GM23338 (cell line): Measurements from ENCODE around the gene SPRED2. TPM values are rescaled to one million over a fixed set of nuclear protein-coding genes. Genes with fewer than 3 reads are reported as not detected.

Experiments
- ATAC-seq: fragments of 200-7000 bp; cut with Tn5 transposase; 3 replicates; pipeline ENCODE4 v1.9.1; 2020
- DNase-seq: peaks from one replicate; pipeline ENCODE4 v3.0.0-alpha.2; 2015; ENCODE audit warnings: low spot score
- H2AFZ ChIP-seq: fragments of 200-600 bp; sonication (generic); 2 replicates; pipeline ENCODE4 v1.8.0; 2016; ENCODE audit warnings: antibody characterized with exemption, mild to moderate bottlenecking, moderate library complexity
- H3F3A ChIP-seq: fragments of 200-600 bp; sonication (generic); replicated peaks from 2 replicates; pipeline ENCODE4 v1.8.0; 2017; ENCODE audit warnings: antibody characterized with exemption, mixed run types, low read depth
- H3K27ac ChIP-seq: fragments of 200-600 bp; sonication (generic); 2 replicates; pipeline ENCODE4 v1.6.1; 2016; ENCODE audit warnings: low read depth
- H3K27me3 ChIP-seq: fragments of 200-600 bp; sonication (generic); 2 replicates; pipeline ENCODE4 v1.8.0; 2016; ENCODE audit warnings: mild to moderate bottlenecking, mixed run types, moderate library complexity; ENCODE audit not compliant: insufficient read depth
- H3K36me3 ChIP-seq: fragments of 200-600 bp; sonication (generic); 2 replicates; pipeline ENCODE4 v1.8.0; 2016; ENCODE audit warnings: mild to moderate bottlenecking; ENCODE audit not compliant: insufficient read depth
- H3K4me1 ChIP-seq: fragments of 200-600 bp; sonication (generic); 2 replicates; pipeline ENCODE4 v1.8.0; 2016; ENCODE audit warnings: mild to moderate bottlenecking, moderate library complexity; ENCODE audit not compliant: insufficient read depth
- H3K4me2 ChIP-seq: fragments of 200-600 bp; sonication (generic); 2 replicates; pipeline ENCODE4 v1.7.1; 2017; ENCODE audit warnings: mixed run types
- H3K4me3 ChIP-seq: fragments of 200-600 bp; sonication (generic); 2 replicates; pipeline ENCODE4 v1.6.1; 2016; ENCODE audit warnings: mixed run types
- H3K79me2 ChIP-seq: fragments of 200-600 bp; sonication (generic); replicated peaks from 2 replicates; pipeline ENCODE4 v1.8.0; 2017; ENCODE audit warnings: mild to moderate bottlenecking; ENCODE audit not compliant: insufficient read depth
- H3K9me2 ChIP-seq: fragments of 200-600 bp; sonication (generic); 2 replicates; pipeline ENCODE4 v1.8.0; 2017; ENCODE audit not compliant: insufficient read depth
- H4K20me1 ChIP-seq: fragments of 200-600 bp; sonication (generic); replicated peaks from 2 replicates; pipeline ENCODE4 v1.8.0; 2017; ENCODE audit warnings: mild to moderate bottlenecking; ENCODE audit not compliant: insufficient read depth
- H3K27ac Mint-ChIP-seq: 2 replicates; pipeline ENCODE4 v1.8.0; 2020; ENCODE audit warnings: inconsistent platforms, mild to moderate bottlenecking, moderate library complexity, mixed read lengths
- H3K27me3 Mint-ChIP-seq: 3 replicates; pipeline ENCODE4 v1.8.0; 2022; ENCODE audit warnings: low read depth, mild to moderate bottlenecking, moderate library complexity, mixed read lengths, inconsistent platforms; ENCODE audit not compliant: insufficient read depth, poor library complexity
- H3K36me3 Mint-ChIP-seq: 3 replicates; pipeline ENCODE4 v1.8.0; 2021; ENCODE audit warnings: low read depth, mild to moderate bottlenecking, inconsistent platforms, moderate library complexity, mixed read lengths
- H3K4me1 Mint-ChIP-seq: 3 replicates; pipeline ENCODE4 v1.8.0; 2020; ENCODE audit warnings: mild to moderate bottlenecking, inconsistent platforms, mixed read lengths
- H3K4me3 Mint-ChIP-seq: 3 replicates; pipeline ENCODE4 v1.8.0; 2021; ENCODE audit warnings: moderate library complexity, mild to moderate bottlenecking, inconsistent platforms, mixed read lengths
- H3K9me3 Mint-ChIP-seq: 3 replicates; pipeline ENCODE4 v1.8.0; 2020; ENCODE audit warnings: moderate library complexity, mild to moderate bottlenecking, inconsistent platforms, mixed read lengths
- CREB1 ChIP-seq: fragments of 250-450 bp; sonication (Bioruptor Pico); IDR thresholded peaks from 2 replicates; pipeline ENCODE4 v1.5.0; 2020; ENCODE audit warnings: low read depth, mild to moderate bottlenecking, moderate library complexity
- CTCF ChIP-seq, 2 experiments: fragments of 200-600 bp in 1 of 2; sonication (generic) in 1 of 2; conservative IDR thresholded peaks; 2 replicates each; pipeline versions ENCODE4 v1.5.1 to v1.6.1; 2016 to 2017; ENCODE audit warnings: antibody characterized with exemption in 2 of 2, low read depth in 2 of 2, mild to moderate bottlenecking in 2 of 2, moderate library complexity in 1 of 2
- EZH2phosphoT487 ChIP-seq: fragments of 200-600 bp; sonication (generic); IDR thresholded peaks from one replicate; pipeline ENCODE4 v1.8.1; 2018; ENCODE audit warnings: antibody characterized with exemption; ENCODE audit not compliant: unreplicated experiment
- JUNB ChIP-seq: IDR thresholded peaks from one replicate; pipeline ENCODE4 v1.6.1; 2016; ENCODE audit warnings: antibody characterized with exemption; ENCODE audit not compliant: unreplicated experiment
- NANOG ChIP-seq: IDR thresholded peaks from 2 replicates; pipeline ENCODE4 v1.6.1; 2016; ENCODE audit warnings: antibody characterized with exemption, borderline replicate concordance
- POLR2AphosphoS5 ChIP-seq: IDR thresholded peaks from 2 replicates; pipeline ENCODE4 v1.6.1; 2016; ENCODE audit warnings: antibody characterized with exemption, low read depth
- REST ChIP-seq: IDR thresholded peaks from one replicate; pipeline ENCODE4 v1.6.1; 2018; ENCODE audit warnings: antibody characterized with exemption; ENCODE audit not compliant: unreplicated experiment
- STAT1 ChIP-seq: IDR thresholded peaks from one replicate; pipeline ENCODE4 v1.6.1; 2016; ENCODE audit warnings: antibody characterized with exemption; ENCODE audit not compliant: unreplicated experiment
- ZNF114 ChIP-seq: fragments of 250-450 bp; sonication (Bioruptor Pico); IDR thresholded peaks from 2 replicates; pipeline ENCODE4 v1.5.0; 2020; ENCODE audit warnings: mild to moderate bottlenecking, moderate library complexity
- ZNF462 ChIP-seq: fragments of 250-450 bp; sonication (Bioruptor Pico); IDR thresholded peaks from 2 replicates; pipeline ENCODE4 v1.5.0; 2020; ENCODE audit warnings: mild to moderate bottlenecking, moderate library complexity
- polyA plus RNA-seq: library from polyadenylated mRNA; unstranded; fragments of >200 nt; fragmentation: Nextera tagmentation; extraction: Ambion mirVana; gene quantifications from 2 replicates; pipeline ENCODE4 v1.2.1, GENCODE V29; 2016
- total RNA-seq: library from RNA; depleted of rRNA; stranded (reverse); fragments of >200 nt; shearing (Covaris generic); gene quantifications from 2 replicates; pipeline ENCODE4 v1.2.3, GENCODE V29; 2014

The SPRED2 gene
- total and polyA plus RNA-seq, 2 experiments from 2014 or later = 8.7 to 13.0 TPM

GRCh38 chr2:65456886-65457285 lies 24.5 kb upstream of the SPRED2 start:
- H3K36me3 ChIP-seq = no peaks in the 10 kb centered on the region
- no peak overlapping the region for H3K27ac ChIP-seq
- Mint-ChIP-seq H3K27me3 (peaks cover 2% of the 10 kb centered on the region), H3K4me1 (peaks cover 10% of the 10 kb centered on the region; the same call in 2 of the 3 replicates), H3K36me3 (no peaks in the 10 kb centered on the region), H3K9me3 (no peaks in the 10 kb centered on the region; the same call in 2 of the 3 replicates), H3K27ac (no peak overlapping the region), H3K4me3 (no peak overlapping the region)
- H3K27me3 ChIP-seq = no peaks in the 10 kb centered on the region
- H3K4me2 ChIP-seq = no peak overlapping the region
- H2AFZ ChIP-seq = no peak overlapping the region
- H3K79me2 ChIP-seq = no peaks in the 10 kb centered on the region
- no peak overlapping the region for H3K4me3 ChIP-seq
- no peaks in the 10 kb centered on the region for H4K20me1 ChIP-seq
- ATAC-seq = no peak
- no peak for DNase-seq
- no peaks in the 10 kb centered on the region for H3F3A ChIP-seq
- H3K9me2 ChIP-seq = no peaks in the 10 kb centered on the region
- H3K4me1 ChIP-seq = no peaks in the 10 kb centered on the region
- TF ChIP-seq REST = no peak
- no peak for TF ChIP-seq ZNF114 (CRISPR knock-in tag)
- TF ChIP-seq CTCF (conservative IDR thresholded peaks at IDR 0.05; ENCODE audit: low read depth in 2 of 2) = no peak
- no peak for TF ChIP-seq EZH2phosphoT487
- TF ChIP-seq STAT1 = no peak
- TF ChIP-seq POLR2AphosphoS5 = no peak
- no peak for TF ChIP-seq JUNB
- no peak for TF ChIP-seq ZNF462 (CRISPR knock-in tag)
- no peak for TF ChIP-seq CREB1 (CRISPR knock-in tag)
- TF ChIP-seq NANOG = no peak
